Esophagus squamous epithelium (tissue), 4 donors: ENCODE data around the gene CAB39L.

Experiments used
- POLR2A ChIP-seq, 4 donors: fragments of 450-650 bp; IDR thresholded peaks; one replicate each; pipeline ENCODE4 v1.6.1; 2017; ENCODE audit warnings: antibody characterized with exemption in 4 of 4, mild to moderate bottlenecking in 4 of 4, moderate library complexity in 3 of 4
- TF ChIP-seq, protein P1 (sequence below), 6 experiments: fragments of 450-650 bp in 4 of 6; fragments of 200-600 bp in 2 of 6; sonication (generic) in 2 of 6; IDR thresholded peaks; one replicate each; pipeline ENCODE4 v1.5.1; 2016 to 2019; ENCODE audit warnings: antibody characterized with exemption in 6 of 6, mild to moderate bottlenecking in 4 of 6, moderate library complexity in 4 of 6

DNA sequence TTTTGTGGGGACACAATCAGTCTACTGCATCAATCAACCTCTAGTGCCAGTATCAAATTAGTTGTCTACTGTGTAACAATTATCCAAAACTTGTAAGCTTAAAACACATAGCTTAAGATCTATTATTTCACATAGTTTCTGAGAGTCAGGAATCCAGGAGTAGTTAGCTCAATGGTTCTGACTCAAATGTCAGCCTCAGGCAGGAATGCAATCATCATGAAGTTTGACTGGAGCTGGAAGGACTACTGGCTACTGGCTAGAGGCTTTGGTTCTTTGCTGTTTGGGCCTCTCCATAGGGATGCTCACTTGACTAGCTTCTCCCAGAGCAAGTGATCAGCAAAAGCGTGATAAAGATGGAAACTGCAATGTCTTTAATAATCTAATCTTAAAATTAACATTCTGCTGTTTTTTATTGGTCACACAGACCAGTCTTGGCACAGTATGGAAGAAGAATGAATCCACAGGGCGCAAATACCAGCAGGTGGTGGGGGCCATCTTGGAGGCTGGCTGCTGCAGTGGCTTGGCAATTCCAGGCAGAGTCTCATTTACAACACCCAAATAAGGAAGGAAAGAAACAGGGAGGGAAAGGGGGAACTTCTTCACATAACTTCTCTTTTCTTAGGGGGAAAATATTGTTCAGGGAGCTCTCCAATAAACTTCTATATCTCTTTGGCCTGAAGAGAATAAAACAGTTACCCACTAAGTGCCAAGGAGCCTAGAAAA, 15.7 kb downstream of the CAB39L start:
- no peak for TF ChIP-seq POLR2A (IDR thresholded peaks at IDR 0.05)
- TF ChIP-seq, protein P1, sequence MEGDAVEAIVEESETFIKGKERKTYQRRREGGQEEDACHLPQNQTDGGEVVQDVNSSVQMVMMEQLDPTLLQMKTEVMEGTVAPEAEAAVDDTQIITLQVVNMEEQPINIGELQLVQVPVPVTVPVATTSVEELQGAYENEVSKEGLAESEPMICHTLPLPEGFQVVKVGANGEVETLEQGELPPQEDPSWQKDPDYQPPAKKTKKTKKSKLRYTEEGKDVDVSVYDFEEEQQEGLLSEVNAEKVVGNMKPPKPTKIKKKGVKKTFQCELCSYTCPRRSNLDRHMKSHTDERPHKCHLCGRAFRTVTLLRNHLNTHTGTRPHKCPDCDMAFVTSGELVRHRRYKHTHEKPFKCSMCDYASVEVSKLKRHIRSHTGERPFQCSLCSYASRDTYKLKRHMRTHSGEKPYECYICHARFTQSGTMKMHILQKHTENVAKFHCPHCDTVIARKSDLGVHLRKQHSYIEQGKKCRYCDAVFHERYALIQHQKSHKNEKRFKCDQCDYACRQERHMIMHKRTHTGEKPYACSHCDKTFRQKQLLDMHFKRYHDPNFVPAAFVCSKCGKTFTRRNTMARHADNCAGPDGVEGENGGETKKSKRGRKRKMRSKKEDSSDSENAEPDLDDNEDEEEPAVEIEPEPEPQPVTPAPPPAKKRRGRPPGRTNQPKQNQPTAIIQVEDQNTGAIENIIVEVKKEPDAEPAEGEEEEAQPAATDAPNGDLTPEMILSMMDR (IDR thresholded peaks at IDR 0.05): no peak
